K562 (cell line): ENCODE measurements around the gene TRANK1. TPM values are rescaled to one million over a fixed set of nuclear protein-coding genes. Genes with fewer than 3 reads are reported as not detected.

Experiments used
- BRCA1 ChIP-seq, 2 experiments: fragments of 450-650 bp in 1 of 2; sonication (generic) in 1 of 2; formaldehyde crosslinking in 1 of 2; IDR thresholded peaks; 2 replicates each; pipeline versions ENCODE4 v1.5.0 to v1.6.1; 2017 to 2020; ENCODE audit warnings: mild to moderate bottlenecking in 1 of 2, missing genetic modification reagents in 1 of 2
- CBX2 ChIP-seq: fragments of 200-600 bp; sonication (generic); IDR thresholded peaks from one replicate; pipeline ENCODE4 v1.6.1; 2012; ENCODE audit warnings: mild to moderate bottlenecking, low read length, inconsistent platforms; ENCODE audit not compliant: insufficient read depth, poor library complexity, severe bottlenecking
- CCAR2 ChIP-seq: fragments of 200-400 bp; formaldehyde crosslinking; IDR thresholded peaks from 2 replicates; pipeline ENCODE4 v1.6.1; 2017; ENCODE audit warnings: mild to moderate bottlenecking, low read depth, low read length
- ELK1 ChIP-seq: sonication (generic); formaldehyde crosslinking; IDR thresholded peaks from 2 replicates; pipeline ENCODE4 v1.8.1; 2022; ENCODE audit warnings: missing genetic modification reagents
- ERF ChIP-seq: fragments of 450-650 bp; formaldehyde crosslinking; IDR thresholded peaks from 2 replicates; pipeline ENCODE4 v1.4.0; 2020; ENCODE audit warnings: mild to moderate bottlenecking, mixed read lengths
- FOXP1 ChIP-seq: sonication (generic); formaldehyde crosslinking; IDR thresholded peaks from 2 replicates; pipeline ENCODE4 v1.8.0; 2022; ENCODE audit warnings: mild to moderate bottlenecking, missing genetic modification reagents
- JUN ChIP-seq, 2 experiments: sonication (generic) in 1 of 2; formaldehyde crosslinking in 1 of 2; IDR thresholded peaks; 2 replicates each; pipeline versions ENCODE4 v1.6.1 to v1.8.0; 2012 to 2022; ENCODE audit warnings: borderline replicate concordance in 2 of 2, mild to moderate bottlenecking in 2 of 2, improper control_type of control experiment in 1 of 2, low read depth in 1 of 2, low read length in 1 of 2, missing genetic modification reagents in 1 of 2
- KLF6 ChIP-seq: fragments of 250-450 bp; sonication (Bioruptor Pico); IDR thresholded peaks from 2 replicates; pipeline ENCODE4 v1.4.0; 2020; ENCODE audit warnings: mild to moderate bottlenecking, moderate library complexity, borderline replicate concordance
- MED1 ChIP-seq: sonication (generic); formaldehyde crosslinking; IDR thresholded peaks from 2 replicates; pipeline ENCODE4 v1.8.1; 2023; ENCODE audit warnings: missing genetic modification reagents, borderline replicate concordance
- MYC ChIP-seq, 2 experiments: fragments of 250-450 bp in 1 of 2; sonication (Bioruptor Pico) in 1 of 2; IDR thresholded peaks; 2 replicates each; pipeline versions ENCODE4 v1.5.1 to v1.6.1; 2012 to 2021; ENCODE audit warnings: low read depth in 2 of 2, borderline replicate concordance in 1 of 2, improper control_type of control experiment in 1 of 2, low read length in 1 of 2, mild to moderate bottlenecking in 1 of 2, moderate library complexity in 1 of 2
- NFATC3 ChIP-seq: fragments of 450-650 bp; IDR thresholded peaks from 2 replicates; pipeline ENCODE4 v1.6.1; 2017; ENCODE audit warnings: mild to moderate bottlenecking
- NKRF ChIP-seq: fragments of 450-650 bp; IDR thresholded peaks from 2 replicates; pipeline ENCODE4 v1.6.1; 2016; ENCODE audit warnings: borderline replicate concordance
- PML ChIP-seq: IDR thresholded peaks from 2 replicates; pipeline ENCODE4 v1.6.1; 2012; ENCODE audit warnings: low read length, inconsistent platforms
- STAT5A ChIP-seq: IDR thresholded peaks from 2 replicates; pipeline ENCODE4 v1.6.1; 2012; ENCODE audit warnings: low read length, inconsistent platforms, borderline replicate concordance
- TAF7 ChIP-seq: fragments of 450-650 bp; IDR thresholded peaks from 2 replicates; pipeline ENCODE4 v1.6.1; 2016; ENCODE audit warnings: missing genetic modification characterization, missing compliant biosample characterization
- TCF3 ChIP-seq: sonication (generic); formaldehyde crosslinking; IDR thresholded peaks from 2 replicates; pipeline ENCODE4 v1.4.0; 2020; ENCODE audit warnings: mild to moderate bottlenecking, missing genetic modification reagents
- TFAP4 ChIP-seq: sonication (generic); formaldehyde crosslinking; IDR thresholded peaks from 2 replicates; pipeline ENCODE4 v1.8.0; 2022; ENCODE audit warnings: missing genetic modification reagents, mild to moderate bottlenecking, moderate library complexity, borderline replicate concordance
- THRA ChIP-seq: fragments of 450-650 bp; IDR thresholded peaks from 2 replicates; pipeline ENCODE4 v1.6.1; 2017; ENCODE audit warnings: mild to moderate bottlenecking, moderate library complexity
- YY1 ChIP-seq, 3 experiments: IDR thresholded peaks; 2 replicates each; pipeline ENCODE4 v1.6.1; 2011; ENCODE audit warnings: low read length in 2 of 3, mild to moderate bottlenecking in 2 of 3, moderate library complexity in 2 of 3, borderline replicate concordance in 1 of 3, control low read depth in 1 of 3, low read depth in 1 of 3; ENCODE audit not compliant: insufficient read depth in 3 of 3, insufficient replicate concordance in 2 of 3, control insufficient read depth in 1 of 3, insufficient read length in 1 of 3; ENCODE audit errors: extremely low read depth in 1 of 3
- ZC3H4 ChIP-seq: sonication (generic); formaldehyde crosslinking; IDR thresholded peaks from 2 replicates; pipeline ENCODE4 v1.9.0; 2021; ENCODE audit warnings: missing genetic modification reagents, borderline replicate concordance
- ZNF347 ChIP-seq: fragments of 450-650 bp; formaldehyde crosslinking; IDR thresholded peaks from 2 replicates; pipeline ENCODE4 v1.4.0; 2020; ENCODE audit warnings: low read depth, mild to moderate bottlenecking, moderate library complexity
- polyA plus RNA-seq, 8 experiments: library from polyadenylated mRNA; depleted of rRNA in 4 of 8; stranded (reverse) in 5 of 8; unstranded in 3 of 8; fragments of >200 nt; fragmentation: Nextera tagmentation in 2 of 8; fragmentation: Illumina TruSeq in 1 of 8; extraction: Ambion mirVana in 2 of 8; extraction: Trizol in 1 of 8; gene quantifications; 2 replicates each; pipeline versions ENCODE4 v1.2.1 to v1.2.3, GENCODE V29; 2011 to 2014; ENCODE audit warnings: inconsistent platforms in 1 of 8, missing spikeins in 1 of 8
- total RNA-seq, 7 experiments: library from RNA; depleted of rRNA in 6 of 7; stranded (reverse); fragments of >200 nt in 6 of 7; fragmentation: Illumina TruSeq in 2 of 7; extraction: Trizol in 2 of 7; gene quantifications; 2 replicates each; pipeline versions ENCODE4 v1.2.1 to v1.2.3, GENCODE V29; 2011 to 2021; ENCODE audit warnings: low replicate concordance in 1 of 7

Gene TRANK1
- total and polyA plus RNA-seq, 9 of the 15 experiments (the other 6 are each of a cell fraction or from before 2014, with no cell fraction given): 0.41 to 5.3 (median 2.1) TPM

- TF ChIP-seq NKRF: no peak
- no peak for TF ChIP-seq YY1 (IDR thresholded peaks at IDR 0.05; ENCODE audit: borderline replicate concordance in 1 of 3, control insufficient read depth in 1 of 3, extremely low read depth in 1 of 3, insufficient read depth in 3 of 3, insufficient read length in 1 of 3, insufficient replicate concordance in 2 of 3, low read depth in 1 of 3, low read length in 2 of 3)
- TF ChIP-seq MED1 (CRISPR knock-in tag): no peak
- TF ChIP-seq TAF7: no peak
- TF ChIP-seq THRA: no peak
- TF ChIP-seq KLF6: no peak
- TF ChIP-seq TFAP4 (CRISPR knock-in tag): no peak
- no peak for TF ChIP-seq FOXP1 (CRISPR knock-in tag)
- TF ChIP-seq ERF (CRISPR knock-in tag): no peak
- peak; percentile 41; the same call in 1 of the 2 replicates for TF ChIP-seq JUN (IDR thresholded peaks at IDR 0.05; ENCODE audit: borderline replicate concordance, low read depth, low read length)
- TF ChIP-seq JUN (CRISPR knock-in tag; IDR thresholded peaks at IDR 0.05; ENCODE audit: borderline replicate concordance): no peak
- peak; percentile 80 for TF ChIP-seq TCF3 (CRISPR knock-in tag)
- no peak for TF ChIP-seq BRCA1 (IDR thresholded peaks at IDR 0.05)
- TF ChIP-seq BRCA1 (CRISPR knock-in tag; IDR thresholded peaks at IDR 0.05): no peak
- TF ChIP-seq CCAR2: no peak
- TF ChIP-seq ZC3H4: no peak
- no peak for TF ChIP-seq ZNF347
- TF ChIP-seq NFATC3: no peak
- TF ChIP-seq MYC (IDR thresholded peaks at IDR 0.05; ENCODE audit: low read depth, low read length): no peak
- TF ChIP-seq MYC (CRISPR knock-in tag; IDR thresholded peaks at IDR 0.05; ENCODE audit: borderline replicate concordance, low read depth): no peak
- TF ChIP-seq STAT5A: peak; percentile 66
- TF ChIP-seq PML: peak; percentile 50; the same call in 1 of the 2 replicates
- no peak for TF ChIP-seq CBX2
- TF ChIP-seq ELK1 (CRISPR knock-in tag): no peak
These were observed 9.7 kb upstream of the TRANK1 start (continued) for GRCh38 chr3:36954452-36955134.
